IMR-90 (cell line): ENCODE data around the gene RUNX1. TPM values are rescaled to one million over a fixed set of nuclear protein-coding genes. Genes with fewer than 3 reads are reported as not detected.

ENCODE experiments used
- ATAC-seq: fragments of 200-7000 bp; cut with Tn5 transposase; 2 replicates; pipeline ENCODE4 v1.9.1; 2020; ENCODE audit warnings: low read depth, mild to moderate bottlenecking, moderate library complexity
- BruUV-seq: library from RNA; stranded (reverse); fragments of 400-500 nt; replicated peaks from 2 replicates; lab custom pipeline; 2021; lab: Mats Ljungman, UMichigan
- CTCF ChIA-PET: fragments of 300-600 bp; formaldehyde crosslinking; extraction: SDS; loops from one replicate; lab custom pipeline; 2021; ENCODE audit warnings: antibody characterized with exemption; lab: Yijun Ruan, JAX
- POLR2A ChIA-PET: fragments of 300-600 bp; sonication (Branson Sonifier 250); formaldehyde crosslinking; loops from one replicate; lab custom pipeline; 2022; ENCODE audit warnings: antibody characterized with exemption; ENCODE audit not compliant: unreplicated experiment; lab: Charles Lee
- DNase-seq: peaks from one replicate; pipeline ENCODE4 v3.0.0; 2013
- H2AFZ ChIP-seq: replicated peaks from 2 replicates; pipeline ENCODE3; 2013; ENCODE audit warnings: low read length, mild to moderate bottlenecking; ENCODE audit not compliant: poor library complexity
- H2AK5ac ChIP-seq: 2 replicates; pipeline ENCODE4 v1.6.1; 2013; ENCODE audit warnings: low read depth, low read length, inconsistent platforms
- H2AK9ac ChIP-seq: replicated peaks from 2 replicates; pipeline ENCODE3; 2013; ENCODE audit warnings: mild to moderate bottlenecking, low read depth, low read length, moderate library complexity; ENCODE audit not compliant: poor library complexity
- H2BK120ac ChIP-seq: 2 replicates; pipeline ENCODE4 v1.6.1; 2013; ENCODE audit warnings: low read depth, low read length, inconsistent platforms
- H2BK15ac ChIP-seq: 3 replicates; pipeline ENCODE4 v1.6.1; 2013; ENCODE audit warnings: low read depth, low read length, inconsistent platforms
- H2BK20ac ChIP-seq: 2 replicates; pipeline ENCODE4 v1.6.1; 2013; ENCODE audit warnings: low read depth, mild to moderate bottlenecking, inconsistent platforms, low read length, moderate library complexity
- H2BK5ac ChIP-seq: 2 replicates; pipeline ENCODE4 v1.6.1; 2013; ENCODE audit warnings: mild to moderate bottlenecking, low read depth, low read length, inconsistent platforms; ENCODE audit not compliant: poor library complexity, severe bottlenecking
- H3K14ac ChIP-seq: replicated peaks from 2 replicates; pipeline ENCODE4 v1.6.1; 2013; ENCODE audit warnings: low read depth, low read length, inconsistent platforms
- H3K18ac ChIP-seq: 2 replicates; pipeline ENCODE4 v1.6.1; 2013; ENCODE audit warnings: low read depth, low read length, control low read depth
- H3K23ac ChIP-seq: 2 replicates; pipeline ENCODE4 v1.6.1; 2013; ENCODE audit warnings: low read depth, low read length, inconsistent platforms
- H3K27ac ChIP-seq: 2 replicates; pipeline ENCODE4 v1.5.1; 2013; ENCODE audit warnings: mild to moderate bottlenecking, control low read depth, low read length; ENCODE audit not compliant: insufficient read depth
- H3K27me3 ChIP-seq: 2 replicates; pipeline ENCODE4 v1.6.1; 2013; ENCODE audit warnings: low read length; ENCODE audit not compliant: control insufficient read depth, insufficient read depth
- H3K36me3 ChIP-seq: 2 replicates; pipeline ENCODE4 v1.6.1; 2013; ENCODE audit warnings: low read length, mixed read lengths; ENCODE audit not compliant: control insufficient read depth, insufficient read depth
- H3K4ac ChIP-seq: 2 replicates; pipeline ENCODE4 v1.6.1; 2013; ENCODE audit warnings: low read depth, low read length, inconsistent platforms
- H3K4me1 ChIP-seq: 2 replicates; pipeline ENCODE4 v1.6.1; 2013; ENCODE audit warnings: low read length, mixed read lengths; ENCODE audit not compliant: control insufficient read depth, insufficient read depth
- H3K4me2 ChIP-seq: 2 replicates; pipeline ENCODE4 v1.6.1; 2013; ENCODE audit warnings: low read depth, mild to moderate bottlenecking, control low read depth, low read length, moderate library complexity
- H3K4me3 ChIP-seq: 2 replicates; pipeline ENCODE4 v1.5.1; 2013; ENCODE audit warnings: low read depth, mild to moderate bottlenecking, control low read depth, low read length, moderate library complexity; ENCODE audit not compliant: insufficient read depth
- H3K56ac ChIP-seq: 2 replicates; pipeline ENCODE4 v1.6.1; 2013; ENCODE audit warnings: low read length, inconsistent platforms; ENCODE audit not compliant: insufficient read depth; ENCODE audit errors: extremely low read depth
- H3K79me1 ChIP-seq, 2 experiments: 2 replicates each; pipeline ENCODE4 v1.6.1; 2013; ENCODE audit warnings: low read length in 2 of 2, inconsistent platforms in 1 of 2, low read depth in 1 of 2
- H3K9ac ChIP-seq: 2 replicates; pipeline ENCODE4 v1.6.1; 2013; ENCODE audit warnings: low read depth, low read length, control low read depth
- H3K9me1 ChIP-seq: 2 replicates; pipeline ENCODE4 v1.6.1; 2013; ENCODE audit warnings: low read length, inconsistent platforms; ENCODE audit not compliant: insufficient read depth
- H3K9me3 ChIP-seq: 2 replicates; pipeline ENCODE4 v1.6.1; 2013; ENCODE audit warnings: low read length; ENCODE audit not compliant: control insufficient read depth, insufficient read depth
- H4K20me1 ChIP-seq: 2 replicates; pipeline ENCODE4 v1.6.1; 2013; ENCODE audit warnings: low read length, inconsistent platforms; ENCODE audit not compliant: insufficient read depth
- H4K5ac ChIP-seq: 2 replicates; pipeline ENCODE4 v1.6.1; 2013; ENCODE audit warnings: mild to moderate bottlenecking, low read depth, low read length, control low read depth
- H4K8ac ChIP-seq, 2 experiments: 2 replicates each; pipeline ENCODE4 v1.6.1; 2013; ENCODE audit warnings: low read depth in 2 of 2, low read length in 2 of 2, control low read depth in 1 of 2, inconsistent platforms in 1 of 2
- H4K91ac ChIP-seq: 2 replicates; pipeline ENCODE4 v1.6.1; 2013; ENCODE audit warnings: low read depth, low read length, inconsistent platforms; ENCODE audit not compliant: insufficient read depth
- BHLHE40 ChIP-seq: fragments of 150-350 bp; IDR thresholded peaks from 2 replicates; pipeline ENCODE4 v1.6.1; 2016; ENCODE audit warnings: mild to moderate bottlenecking, low read depth, low read length
- CEBPB ChIP-seq: IDR thresholded peaks from 2 replicates; pipeline ENCODE4 v1.6.1; 2012; ENCODE audit warnings: low read depth, low read length, improper control_type of control experiment
- CHD1 ChIP-seq: IDR thresholded peaks from 2 replicates; pipeline ENCODE4 v1.6.1; 2012; ENCODE audit warnings: low read depth, low read length, improper control_type of control experiment
- FOS ChIP-seq: fragments of 150-350 bp; IDR thresholded peaks from 2 replicates; pipeline ENCODE4 v1.6.1; 2016; ENCODE audit warnings: low read depth, low read length
- MAFK ChIP-seq: IDR thresholded peaks from 2 replicates; pipeline ENCODE4 v1.6.1; 2012; ENCODE audit warnings: low read depth, low read length, improper control_type of control experiment
- MAZ ChIP-seq: IDR thresholded peaks from 2 replicates; pipeline ENCODE4 v1.6.1; 2012; ENCODE audit warnings: low read depth, mild to moderate bottlenecking, low read length, improper control_type of control experiment, moderate library complexity, borderline replicate concordance
- MXI1 ChIP-seq: IDR thresholded peaks from 2 replicates; pipeline ENCODE4 v1.6.1; 2012; ENCODE audit warnings: low read depth, mild to moderate bottlenecking, low read length, moderate library complexity, borderline replicate concordance
- NFE2L2 ChIP-seq: fragments of 150-350 bp; IDR thresholded peaks from 2 replicates; pipeline ENCODE4 v1.6.1; 2016; ENCODE audit warnings: low read depth, mild to moderate bottlenecking, low read length
- POLR2A ChIP-seq: IDR thresholded peaks from 2 replicates; pipeline ENCODE4 v1.6.1; 2012; ENCODE audit warnings: mild to moderate bottlenecking, low read depth, low read length
- RAD21 ChIP-seq: IDR thresholded peaks from 2 replicates; pipeline ENCODE4 v1.6.1; 2012; ENCODE audit warnings: low read length, improper control_type of control experiment
- RCOR1 ChIP-seq: IDR thresholded peaks from 2 replicates; pipeline ENCODE4 v1.6.1; 2012; ENCODE audit warnings: mild to moderate bottlenecking, low read length, improper control_type of control experiment; ENCODE audit not compliant: insufficient replicate concordance
- RFX5 ChIP-seq: IDR thresholded peaks from 2 replicates; pipeline ENCODE4 v1.8.0; 2012; ENCODE audit warnings: low read depth, mild to moderate bottlenecking, low read length, moderate library complexity
- SMC3 ChIP-seq: fragments of 150-350 bp; IDR thresholded peaks from 2 replicates; pipeline ENCODE4 v1.6.1; 2016; ENCODE audit warnings: low read depth, mild to moderate bottlenecking, antibody characterized with exemption, low read length, moderate library complexity
- WGBS, 2 experiments: methylation state at CpG; one replicate each; pipeline versions ENCODE4 v1.1.5 to v1.1.7; 2013; ENCODE audit warnings: missing lambda C conversion rate in 2 of 2; ENCODE audit not compliant: insufficient read length in 1 of 2; ENCODE audit errors: extremely low coverage in 2 of 2; 5-methylcytosine and 5-hydroxymethylcytosine counted together
- dilution Hi-C: fragments of 300-500 bp; cut with HindIII; formaldehyde crosslinking; loops from one replicate; pipeline ENCODE4 v1.14.3; 2018; ENCODE audit warnings: low sequenced_read_pairs; ENCODE audit not compliant: unreplicated experiment
- in situ Hi-C: fragments of 300-500 bp; cut with MboI; formaldehyde crosslinking; loops from 3 replicates; pipeline ENCODE4 v1.14.3; 2019; ENCODE audit warnings: low sequenced_read_pairs, inconsistent platforms, mixed read lengths
- intact Hi-C: fragments of 100-400 bp; cut with micrococcal nuclease; formaldehyde crosslinking; loops from 2 replicates; pipeline ENCODE4 v1.10.0; 2022
- polyA plus RNA-seq, 3 experiments: library from polyadenylated mRNA; depleted of rRNA; stranded (reverse); fragments of >200 nt; gene quantifications; 2 replicates each; pipeline ENCODE4 v1.2.3, GENCODE V29; 2012; ENCODE audit warnings: low replicate concordance in 1 of 3
- total RNA-seq: library from RNA; depleted of rRNA; stranded (reverse); fragments of >200 nt; gene quantifications from 2 replicates; pipeline ENCODE4 v1.2.3, GENCODE V29; 2012
- TF ChIP-seq, protein P1 (sequence below): fragments of 150-350 bp; IDR thresholded peaks from 2 replicates; pipeline ENCODE4 v1.6.1; 2017; ENCODE audit warnings: mild to moderate bottlenecking, antibody characterized with exemption, low read length, low read depth
- TF ChIP-seq, protein P2 (sequence below): fragments of 150-350 bp; IDR thresholded peaks from 2 replicates; pipeline ENCODE4 v1.6.1; 2016; ENCODE audit warnings: low read depth, mild to moderate bottlenecking, low read length, moderate library complexity, borderline replicate concordance
- TF ChIP-seq, protein P3 (sequence below): conservative IDR thresholded peaks from 2 replicates; pipeline ENCODE4 v1.5.1; 2012; ENCODE audit warnings: mild to moderate bottlenecking, low read depth, low read length, improper control_type of control experiment

RUNX1 gene
- total and polyA plus RNA-seq, 2 of the 4 experiments (the other 2 are of a cell fraction): 34.5 to 56.5 TPM

DNA sequence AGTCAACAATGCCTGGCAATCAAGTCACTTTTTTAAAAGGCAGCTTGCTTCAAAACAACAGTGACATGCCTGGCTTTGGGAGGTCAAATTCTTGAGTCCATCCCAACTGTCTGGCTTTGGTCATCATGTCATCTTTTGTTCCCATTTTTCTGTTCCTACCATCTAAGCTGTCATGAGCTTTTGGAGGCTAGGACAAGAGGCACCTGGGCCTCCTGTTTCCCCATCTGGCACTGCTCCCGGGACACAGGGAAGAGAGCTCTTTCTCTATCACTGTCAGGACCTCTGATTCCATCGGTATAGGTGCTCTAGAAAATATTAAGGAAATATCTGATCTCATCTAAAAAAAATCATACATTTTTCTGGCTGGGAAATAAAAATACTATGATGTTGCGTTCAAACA is 224.0 kb downstream of the RUNX1 start:
- no peaks in the 10 kb centered on the region for H3K9me3 ChIP-seq
- dilution Hi-C loops: no loop called here
- no peak overlapping the region for H4K8ac ChIP-seq
- H3K18ac ChIP-seq: no peak overlapping the region
- no peak overlapping the region for H2AK5ac ChIP-seq
- ChIA-PET CTCF (no interaction called here), POLR2A (interaction anchor here (0.6 kb wide), 1 partner anchor 717 kb away, joined by 3 read pairs; no protein-coding TSS in a partner anchor)
- H2BK5ac ChIP-seq: peak overlapping the region; percentile 25
- H3K4me2 ChIP-seq: no peak overlapping the region
- no peaks in the 10 kb centered on the region for H3K27me3 ChIP-seq
- H3K4me3 ChIP-seq: no peak overlapping the region
- H3K9ac ChIP-seq: no peak overlapping the region
- WGBS, 2 experiments: no CpG with 5 or more reads among the region's 3 CpGs
- H2BK15ac ChIP-seq: no peak overlapping the region
- peaks cover 71 to 92% of the 10 kb centered on the region in 2 experiments for H3K79me1 ChIP-seq
- no peak overlapping the region for H4K91ac ChIP-seq
- ATAC-seq (no peak), DNase-seq (no peak)
- no peak overlapping the region for H3K23ac ChIP-seq
- H3K27ac ChIP-seq: no peak overlapping the region
- H3K9me1 ChIP-seq: peaks cover 38% of the 10 kb centered on the region
- no peak overlapping the region for H2AK9ac ChIP-seq
- intact Hi-C loops: no loop called here
- in situ Hi-C loops: no loop called here
- no peak overlapping the region for H2BK20ac ChIP-seq
- no peak overlapping the region for H4K5ac ChIP-seq
- 0 out of 2 replicates have a peak, but pooled peaks cover under 1% of the 10 kb centered on the region for H3K4me1 ChIP-seq
- H2BK120ac ChIP-seq: no peak overlapping the region; the same call in 1 of the 2 replicates
- H2AFZ ChIP-seq: no peak overlapping the region
- peaks cover 54% of the 10 kb centered on the region for H3K36me3 ChIP-seq
- H4K20me1 ChIP-seq: peaks cover 44% of the 10 kb centered on the region; the same call in 1 of the 2 replicates
- no TSS peak for BruUV-seq
- H3K56ac ChIP-seq: no peak overlapping the region
- H3K4ac ChIP-seq: 0 out of 2 replicates have a peak overlapping the region, but pooled peaks have one; percentile 19
- TF ChIP-seq NFE2L2 (no peak), RAD21 (no peak), RCOR1 (no peak), MAFK (no peak), SMC3 (no peak), BHLHE40 (no peak), MXI1 (no peak), CHD1 (no peak), RFX5 (no peak), POLR2A (no peak), MAZ (no peak), FOS (no peak), CEBPB (no peak)
- TF ChIP-seq, protein P1, sequence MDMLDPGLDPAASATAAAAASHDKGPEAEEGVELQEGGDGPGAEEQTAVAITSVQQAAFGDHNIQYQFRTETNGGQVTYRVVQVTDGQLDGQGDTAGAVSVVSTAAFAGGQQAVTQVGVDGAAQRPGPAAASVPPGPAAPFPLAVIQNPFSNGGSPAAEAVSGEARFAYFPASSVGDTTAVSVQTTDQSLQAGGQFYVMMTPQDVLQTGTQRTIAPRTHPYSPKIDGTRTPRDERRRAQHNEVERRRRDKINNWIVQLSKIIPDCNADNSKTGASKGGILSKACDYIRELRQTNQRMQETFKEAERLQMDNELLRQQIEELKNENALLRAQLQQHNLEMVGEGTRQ: no peak
- TF ChIP-seq, protein P2, sequence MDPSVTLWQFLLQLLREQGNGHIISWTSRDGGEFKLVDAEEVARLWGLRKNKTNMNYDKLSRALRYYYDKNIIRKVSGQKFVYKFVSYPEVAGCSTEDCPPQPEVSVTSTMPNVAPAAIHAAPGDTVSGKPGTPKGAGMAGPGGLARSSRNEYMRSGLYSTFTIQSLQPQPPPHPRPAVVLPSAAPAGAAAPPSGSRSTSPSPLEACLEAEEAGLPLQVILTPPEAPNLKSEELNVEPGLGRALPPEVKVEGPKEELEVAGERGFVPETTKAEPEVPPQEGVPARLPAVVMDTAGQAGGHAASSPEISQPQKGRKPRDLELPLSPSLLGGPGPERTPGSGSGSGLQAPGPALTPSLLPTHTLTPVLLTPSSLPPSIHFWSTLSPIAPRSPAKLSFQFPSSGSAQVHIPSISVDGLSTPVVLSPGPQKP: no peak
- TF ChIP-seq, protein P3, sequence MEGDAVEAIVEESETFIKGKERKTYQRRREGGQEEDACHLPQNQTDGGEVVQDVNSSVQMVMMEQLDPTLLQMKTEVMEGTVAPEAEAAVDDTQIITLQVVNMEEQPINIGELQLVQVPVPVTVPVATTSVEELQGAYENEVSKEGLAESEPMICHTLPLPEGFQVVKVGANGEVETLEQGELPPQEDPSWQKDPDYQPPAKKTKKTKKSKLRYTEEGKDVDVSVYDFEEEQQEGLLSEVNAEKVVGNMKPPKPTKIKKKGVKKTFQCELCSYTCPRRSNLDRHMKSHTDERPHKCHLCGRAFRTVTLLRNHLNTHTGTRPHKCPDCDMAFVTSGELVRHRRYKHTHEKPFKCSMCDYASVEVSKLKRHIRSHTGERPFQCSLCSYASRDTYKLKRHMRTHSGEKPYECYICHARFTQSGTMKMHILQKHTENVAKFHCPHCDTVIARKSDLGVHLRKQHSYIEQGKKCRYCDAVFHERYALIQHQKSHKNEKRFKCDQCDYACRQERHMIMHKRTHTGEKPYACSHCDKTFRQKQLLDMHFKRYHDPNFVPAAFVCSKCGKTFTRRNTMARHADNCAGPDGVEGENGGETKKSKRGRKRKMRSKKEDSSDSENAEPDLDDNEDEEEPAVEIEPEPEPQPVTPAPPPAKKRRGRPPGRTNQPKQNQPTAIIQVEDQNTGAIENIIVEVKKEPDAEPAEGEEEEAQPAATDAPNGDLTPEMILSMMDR: no peak
- H3K14ac ChIP-seq: peak overlapping the region; percentile 48; the same call in 1 of the 2 replicates
